Measurements from ENCODE around the gene TPT1. TPM values are rescaled to one million over a fixed set of nuclear protein-coding genes. Genes with fewer than 3 reads are reported as not detected.

Gene TPT1
- polyA plus RNA-seq, 1 of the 3 experiments (the other 2 are of a cell fraction): 1,919 TPM

DNA sequence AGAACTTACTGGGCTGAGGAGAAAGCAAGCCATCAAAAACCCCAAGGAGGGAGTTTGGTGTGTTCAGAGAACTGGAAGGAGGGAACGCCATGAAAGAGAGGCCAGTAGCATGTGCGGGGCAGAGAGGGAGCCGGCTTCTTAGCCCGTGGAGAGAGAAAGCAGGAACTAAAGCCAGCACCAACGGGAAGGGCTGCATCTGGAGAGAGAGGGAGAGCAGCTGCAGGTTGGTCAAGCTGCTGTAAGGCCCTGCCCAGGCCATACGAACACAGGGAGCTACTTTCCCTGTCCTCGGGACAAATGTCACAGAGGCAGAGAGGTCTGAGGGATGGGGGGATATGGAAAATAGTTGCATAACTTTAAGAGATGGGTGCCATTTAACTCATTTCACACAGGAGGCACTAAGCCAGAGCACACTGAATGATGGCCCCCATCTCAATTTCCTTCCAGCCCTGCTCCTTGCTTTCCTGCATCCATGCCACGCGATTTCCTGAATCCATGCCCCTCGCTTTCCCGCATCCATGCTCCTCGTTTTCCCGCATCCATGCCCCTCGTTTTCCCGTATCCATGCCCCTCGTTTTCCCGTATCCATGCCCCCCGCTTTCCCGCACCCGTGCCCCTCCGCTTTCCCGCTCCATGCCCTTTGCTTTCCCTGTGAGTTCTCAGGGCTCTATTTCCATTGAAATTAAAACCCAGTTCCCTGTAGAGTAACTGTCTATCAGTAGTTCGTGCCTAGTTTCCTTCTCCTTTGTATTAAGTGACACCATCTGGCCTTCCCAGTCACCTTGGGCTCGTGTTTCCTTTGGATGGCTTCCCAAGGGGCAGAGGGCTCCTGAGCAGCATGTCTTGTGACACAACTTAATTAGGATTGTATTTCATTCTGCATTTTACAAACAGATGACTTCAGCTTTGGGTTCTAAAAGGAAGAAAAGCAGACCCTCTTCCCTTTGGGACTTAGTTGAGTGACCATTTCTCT, 31.5 kb upstream of the TPT1 start:
- WGBS (ENCODE audit: low lambda C conversion rate): 87% methylated on average over 24 of the region's 24 CpGs
- Histone ChIP-seq H3K9me3 (no peaks in the 10 kb centered on the region), H3F3A (replicated peaks; ENCODE audit: insufficient read depth) (peaks cover 4% of the 10 kb centered on the region), H3K9ac (no peak overlapping the region), H3K36me3 (replicated peaks in 1 of 2; ENCODE audit: control insufficient read depth in 1 of 2, insufficient read depth in 2 of 2, low read length in 1 of 2) (peaks cover 0 to 7% of the 10 kb centered on the region in 2 experiments), H3K9me2 (no peaks in the 10 kb centered on the region), H3K4me3 (ENCODE audit: low read depth in 2 of 2, low read length in 1 of 2) (no peak overlapping the region), H4K20me1 (ENCODE audit: insufficient read depth) (no peaks in the 10 kb centered on the region), H2AFZ (ENCODE audit: low read depth) (no peak overlapping the region), H3K27ac (ENCODE audit: low read depth in 2 of 2, low read length in 1 of 2) (no peak overlapping the region), H3K4me2 (no peak overlapping the region), H3K4me1 (ENCODE audit: control insufficient read depth in 1 of 2, insufficient read depth in 2 of 2, low read depth in 1 of 2, low read length in 1 of 2) (peaks cover 0 to 6% of the 10 kb centered on the region in 2 experiments; a peak in 1 of 4 replicates), H3K79me2 (ENCODE audit: insufficient read depth) (no peaks in the 10 kb centered on the region), H3K27me3 (ENCODE audit: insufficient read depth) (no peaks in the 10 kb centered on the region)
- TF ChIP-seq JUND (IDR thresholded peaks at IDR 0.05) (no peak), TEAD4 (IDR thresholded peaks at IDR 0.05; ENCODE audit: borderline replicate concordance, insufficient read depth) (no peak), CHD2 (IDR thresholded peaks at IDR 0.05; ENCODE audit: low read length, partially characterized antibody) (no peak), MEF2A (IDR thresholded peaks at IDR 0.05; ENCODE audit: borderline replicate concordance, low read depth) (no peak), SIN3A (IDR thresholded peaks at IDR 0.05; ENCODE audit: borderline replicate concordance, low read depth, low read length) (no peak), SMC3 (IDR thresholded peaks at IDR 0.05; ENCODE audit: low read depth, low read length) (no peak), EP300 (IDR thresholded peaks at IDR 0.05; ENCODE audit: borderline replicate concordance in 1 of 2, low read depth in 1 of 2, low read length in 1 of 2) (no peak), NFIC (IDR thresholded peaks at IDR 0.05; ENCODE audit: borderline replicate concordance) (no peak), RFX5 (IDR thresholded peaks at IDR 0.05; ENCODE audit: low read length) (no peak), TAF1 (IDR thresholded peaks at IDR 0.05; ENCODE audit: borderline replicate concordance, low read depth, low read length) (no peak), FOSL2 (IDR thresholded peaks at IDR 0.05; ENCODE audit: borderline replicate concordance, low read depth) (no peak), RAD21 (IDR thresholded peaks at IDR 0.05; ENCODE audit: low read length) (no peak), POLR2AphosphoS5 (IDR thresholded peaks at IDR 0.05; ENCODE audit: low read depth, low read length) (no peak), EZH2phosphoT487 (IDR thresholded peaks at IDR 0.05; ENCODE audit: borderline replicate concordance, low read depth) (no peak)
- TF ChIP-seq, protein P1, sequence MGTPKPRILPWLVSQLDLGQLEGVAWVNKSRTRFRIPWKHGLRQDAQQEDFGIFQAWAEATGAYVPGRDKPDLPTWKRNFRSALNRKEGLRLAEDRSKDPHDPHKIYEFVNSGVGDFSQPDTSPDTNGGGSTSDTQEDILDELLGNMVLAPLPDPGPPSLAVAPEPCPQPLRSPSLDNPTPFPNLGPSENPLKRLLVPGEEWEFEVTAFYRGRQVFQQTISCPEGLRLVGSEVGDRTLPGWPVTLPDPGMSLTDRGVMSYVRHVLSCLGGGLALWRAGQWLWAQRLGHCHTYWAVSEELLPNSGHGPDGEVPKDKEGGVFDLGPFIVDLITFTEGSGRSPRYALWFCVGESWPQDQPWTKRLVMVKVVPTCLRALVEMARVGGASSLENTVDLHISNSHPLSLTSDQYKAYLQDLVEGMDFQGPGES (IDR thresholded peaks at IDR 0.05; ENCODE audit: low read depth, low read length): no peak
- TF ChIP-seq, protein P2, sequence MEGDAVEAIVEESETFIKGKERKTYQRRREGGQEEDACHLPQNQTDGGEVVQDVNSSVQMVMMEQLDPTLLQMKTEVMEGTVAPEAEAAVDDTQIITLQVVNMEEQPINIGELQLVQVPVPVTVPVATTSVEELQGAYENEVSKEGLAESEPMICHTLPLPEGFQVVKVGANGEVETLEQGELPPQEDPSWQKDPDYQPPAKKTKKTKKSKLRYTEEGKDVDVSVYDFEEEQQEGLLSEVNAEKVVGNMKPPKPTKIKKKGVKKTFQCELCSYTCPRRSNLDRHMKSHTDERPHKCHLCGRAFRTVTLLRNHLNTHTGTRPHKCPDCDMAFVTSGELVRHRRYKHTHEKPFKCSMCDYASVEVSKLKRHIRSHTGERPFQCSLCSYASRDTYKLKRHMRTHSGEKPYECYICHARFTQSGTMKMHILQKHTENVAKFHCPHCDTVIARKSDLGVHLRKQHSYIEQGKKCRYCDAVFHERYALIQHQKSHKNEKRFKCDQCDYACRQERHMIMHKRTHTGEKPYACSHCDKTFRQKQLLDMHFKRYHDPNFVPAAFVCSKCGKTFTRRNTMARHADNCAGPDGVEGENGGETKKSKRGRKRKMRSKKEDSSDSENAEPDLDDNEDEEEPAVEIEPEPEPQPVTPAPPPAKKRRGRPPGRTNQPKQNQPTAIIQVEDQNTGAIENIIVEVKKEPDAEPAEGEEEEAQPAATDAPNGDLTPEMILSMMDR (IDR thresholded peaks at IDR 0.05): no peak
- TF ChIP-seq, protein P3, sequence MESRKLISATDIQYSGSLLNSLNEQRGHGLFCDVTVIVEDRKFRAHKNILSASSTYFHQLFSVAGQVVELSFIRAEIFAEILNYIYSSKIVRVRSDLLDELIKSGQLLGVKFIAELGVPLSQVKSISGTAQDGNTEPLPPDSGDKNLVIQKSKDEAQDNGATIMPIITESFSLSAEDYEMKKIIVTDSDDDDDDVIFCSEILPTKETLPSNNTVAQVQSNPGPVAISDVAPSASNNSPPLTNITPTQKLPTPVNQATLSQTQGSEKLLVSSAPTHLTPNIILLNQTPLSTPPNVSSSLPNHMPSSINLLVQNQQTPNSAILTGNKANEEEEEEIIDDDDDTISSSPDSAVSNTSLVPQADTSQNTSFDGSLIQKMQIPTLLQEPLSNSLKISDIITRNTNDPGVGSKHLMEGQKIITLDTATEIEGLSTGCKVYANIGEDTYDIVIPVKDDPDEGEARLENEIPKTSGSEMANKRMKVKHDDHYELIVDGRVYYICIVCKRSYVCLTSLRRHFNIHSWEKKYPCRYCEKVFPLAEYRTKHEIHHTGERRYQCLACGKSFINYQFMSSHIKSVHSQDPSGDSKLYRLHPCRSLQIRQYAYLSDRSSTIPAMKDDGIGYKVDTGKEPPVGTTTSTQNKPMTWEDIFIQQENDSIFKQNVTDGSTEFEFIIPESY (IDR thresholded peaks at IDR 0.05; ENCODE audit: borderline replicate concordance, low read depth): no peak
- DNase-seq: no peak
- POLR2A ChIA-PET: no interaction called here
- CTCF ChIA-PET: interaction anchor here (1.1 kb wide), 1 partner anchor 21 kb away, joined by 4 read pairs; no protein-coding TSS in a partner anchor
